IMR-90 (cell line): ENCODE measurements around the gene ARHGAP10. TPM values are rescaled to one million over a fixed set of nuclear protein-coding genes. Genes with fewer than 3 reads are reported as not detected.

Source experiments
- ATAC-seq: fragments of 200-7000 bp; cut with Tn5 transposase; 2 replicates; pipeline ENCODE4 v1.9.1; 2020; ENCODE audit warnings: low read depth, mild to moderate bottlenecking, moderate library complexity
- BruUV-seq: library from RNA; stranded (reverse); fragments of 400-500 nt; replicated peaks from 2 replicates; lab custom pipeline; 2021; lab: Mats Ljungman, UMichigan
- CTCF ChIA-PET: fragments of 300-600 bp; formaldehyde crosslinking; extraction: SDS; loops from one replicate; lab custom pipeline; 2021; ENCODE audit warnings: antibody characterized with exemption; lab: Yijun Ruan, JAX
- POLR2A ChIA-PET: fragments of 300-600 bp; sonication (Branson Sonifier 250); formaldehyde crosslinking; loops from one replicate; lab custom pipeline; 2022; ENCODE audit warnings: antibody characterized with exemption; ENCODE audit not compliant: unreplicated experiment; lab: Charles Lee
- DNase-seq: peaks from one replicate; pipeline ENCODE4 v3.0.0; 2013
- H2AFZ ChIP-seq: replicated peaks from 2 replicates; pipeline ENCODE3; 2013; ENCODE audit warnings: low read length, mild to moderate bottlenecking; ENCODE audit not compliant: poor library complexity
- H2AK5ac ChIP-seq: 2 replicates; pipeline ENCODE4 v1.6.1; 2013; ENCODE audit warnings: low read depth, low read length, inconsistent platforms
- H2AK9ac ChIP-seq: replicated peaks from 2 replicates; pipeline ENCODE3; 2013; ENCODE audit warnings: mild to moderate bottlenecking, low read depth, low read length, moderate library complexity; ENCODE audit not compliant: poor library complexity
- H2BK120ac ChIP-seq: 2 replicates; pipeline ENCODE4 v1.6.1; 2013; ENCODE audit warnings: low read depth, low read length, inconsistent platforms
- H2BK15ac ChIP-seq: 3 replicates; pipeline ENCODE4 v1.6.1; 2013; ENCODE audit warnings: low read depth, low read length, inconsistent platforms
- H2BK20ac ChIP-seq: 2 replicates; pipeline ENCODE4 v1.6.1; 2013; ENCODE audit warnings: low read depth, mild to moderate bottlenecking, inconsistent platforms, low read length, moderate library complexity
- H2BK5ac ChIP-seq: 2 replicates; pipeline ENCODE4 v1.6.1; 2013; ENCODE audit warnings: mild to moderate bottlenecking, low read depth, low read length, inconsistent platforms; ENCODE audit not compliant: poor library complexity, severe bottlenecking
- H3K14ac ChIP-seq: replicated peaks from 2 replicates; pipeline ENCODE4 v1.6.1; 2013; ENCODE audit warnings: low read depth, low read length, inconsistent platforms
- H3K18ac ChIP-seq: 2 replicates; pipeline ENCODE4 v1.6.1; 2013; ENCODE audit warnings: low read depth, low read length, control low read depth
- H3K23ac ChIP-seq: 2 replicates; pipeline ENCODE4 v1.6.1; 2013; ENCODE audit warnings: low read depth, low read length, inconsistent platforms
- H3K27ac ChIP-seq: 2 replicates; pipeline ENCODE4 v1.5.1; 2013; ENCODE audit warnings: mild to moderate bottlenecking, control low read depth, low read length; ENCODE audit not compliant: insufficient read depth
- H3K27me3 ChIP-seq: 2 replicates; pipeline ENCODE4 v1.6.1; 2013; ENCODE audit warnings: low read length; ENCODE audit not compliant: control insufficient read depth, insufficient read depth
- H3K36me3 ChIP-seq: 2 replicates; pipeline ENCODE4 v1.6.1; 2013; ENCODE audit warnings: low read length, mixed read lengths; ENCODE audit not compliant: control insufficient read depth, insufficient read depth
- H3K4ac ChIP-seq: 2 replicates; pipeline ENCODE4 v1.6.1; 2013; ENCODE audit warnings: low read depth, low read length, inconsistent platforms
- H3K4me1 ChIP-seq: 2 replicates; pipeline ENCODE4 v1.6.1; 2013; ENCODE audit warnings: low read length, mixed read lengths; ENCODE audit not compliant: control insufficient read depth, insufficient read depth
- H3K4me2 ChIP-seq: 2 replicates; pipeline ENCODE4 v1.6.1; 2013; ENCODE audit warnings: low read depth, mild to moderate bottlenecking, control low read depth, low read length, moderate library complexity
- H3K4me3 ChIP-seq: 2 replicates; pipeline ENCODE4 v1.5.1; 2013; ENCODE audit warnings: low read depth, mild to moderate bottlenecking, control low read depth, low read length, moderate library complexity; ENCODE audit not compliant: insufficient read depth
- H3K56ac ChIP-seq: 2 replicates; pipeline ENCODE4 v1.6.1; 2013; ENCODE audit warnings: low read length, inconsistent platforms; ENCODE audit not compliant: insufficient read depth; ENCODE audit errors: extremely low read depth
- H3K79me1 ChIP-seq, 2 experiments: 2 replicates each; pipeline ENCODE4 v1.6.1; 2013; ENCODE audit warnings: low read length in 2 of 2, inconsistent platforms in 1 of 2, low read depth in 1 of 2
- H3K9ac ChIP-seq: 2 replicates; pipeline ENCODE4 v1.6.1; 2013; ENCODE audit warnings: low read depth, low read length, control low read depth
- H3K9me1 ChIP-seq: 2 replicates; pipeline ENCODE4 v1.6.1; 2013; ENCODE audit warnings: low read length, inconsistent platforms; ENCODE audit not compliant: insufficient read depth
- H3K9me3 ChIP-seq: 2 replicates; pipeline ENCODE4 v1.6.1; 2013; ENCODE audit warnings: low read length; ENCODE audit not compliant: control insufficient read depth, insufficient read depth
- H4K20me1 ChIP-seq: 2 replicates; pipeline ENCODE4 v1.6.1; 2013; ENCODE audit warnings: low read length, inconsistent platforms; ENCODE audit not compliant: insufficient read depth
- H4K5ac ChIP-seq: 2 replicates; pipeline ENCODE4 v1.6.1; 2013; ENCODE audit warnings: mild to moderate bottlenecking, low read depth, low read length, control low read depth
- H4K8ac ChIP-seq, 2 experiments: 2 replicates each; pipeline ENCODE4 v1.6.1; 2013; ENCODE audit warnings: low read depth in 2 of 2, low read length in 2 of 2, control low read depth in 1 of 2, inconsistent platforms in 1 of 2
- H4K91ac ChIP-seq: 2 replicates; pipeline ENCODE4 v1.6.1; 2013; ENCODE audit warnings: low read depth, low read length, inconsistent platforms; ENCODE audit not compliant: insufficient read depth
- BHLHE40 ChIP-seq: fragments of 150-350 bp; IDR thresholded peaks from 2 replicates; pipeline ENCODE4 v1.6.1; 2016; ENCODE audit warnings: mild to moderate bottlenecking, low read depth, low read length
- CEBPB ChIP-seq: IDR thresholded peaks from 2 replicates; pipeline ENCODE4 v1.6.1; 2012; ENCODE audit warnings: low read depth, low read length, improper control_type of control experiment
- CHD1 ChIP-seq: IDR thresholded peaks from 2 replicates; pipeline ENCODE4 v1.6.1; 2012; ENCODE audit warnings: low read depth, low read length, improper control_type of control experiment
- FOS ChIP-seq: fragments of 150-350 bp; IDR thresholded peaks from 2 replicates; pipeline ENCODE4 v1.6.1; 2016; ENCODE audit warnings: low read depth, low read length
- MAFK ChIP-seq: IDR thresholded peaks from 2 replicates; pipeline ENCODE4 v1.6.1; 2012; ENCODE audit warnings: low read depth, low read length, improper control_type of control experiment
- MAZ ChIP-seq: IDR thresholded peaks from 2 replicates; pipeline ENCODE4 v1.6.1; 2012; ENCODE audit warnings: low read depth, mild to moderate bottlenecking, low read length, improper control_type of control experiment, moderate library complexity, borderline replicate concordance
- MXI1 ChIP-seq: IDR thresholded peaks from 2 replicates; pipeline ENCODE4 v1.6.1; 2012; ENCODE audit warnings: low read depth, mild to moderate bottlenecking, low read length, moderate library complexity, borderline replicate concordance
- NFE2L2 ChIP-seq: fragments of 150-350 bp; IDR thresholded peaks from 2 replicates; pipeline ENCODE4 v1.6.1; 2016; ENCODE audit warnings: low read depth, mild to moderate bottlenecking, low read length
- POLR2A ChIP-seq: IDR thresholded peaks from 2 replicates; pipeline ENCODE4 v1.6.1; 2012; ENCODE audit warnings: mild to moderate bottlenecking, low read depth, low read length
- RAD21 ChIP-seq: IDR thresholded peaks from 2 replicates; pipeline ENCODE4 v1.6.1; 2012; ENCODE audit warnings: low read length, improper control_type of control experiment
- RCOR1 ChIP-seq: IDR thresholded peaks from 2 replicates; pipeline ENCODE4 v1.6.1; 2012; ENCODE audit warnings: mild to moderate bottlenecking, low read length, improper control_type of control experiment; ENCODE audit not compliant: insufficient replicate concordance
- RFX5 ChIP-seq: IDR thresholded peaks from 2 replicates; pipeline ENCODE4 v1.8.0; 2012; ENCODE audit warnings: low read depth, mild to moderate bottlenecking, low read length, moderate library complexity
- SMC3 ChIP-seq: fragments of 150-350 bp; IDR thresholded peaks from 2 replicates; pipeline ENCODE4 v1.6.1; 2016; ENCODE audit warnings: low read depth, mild to moderate bottlenecking, antibody characterized with exemption, low read length, moderate library complexity
- WGBS, 2 experiments: methylation state at CpG; one replicate each; pipeline versions ENCODE4 v1.1.5 to v1.1.7; 2013; ENCODE audit warnings: missing lambda C conversion rate in 2 of 2; ENCODE audit not compliant: insufficient read length in 1 of 2; ENCODE audit errors: extremely low coverage in 2 of 2; 5-methylcytosine and 5-hydroxymethylcytosine counted together
- dilution Hi-C: fragments of 300-500 bp; cut with HindIII; formaldehyde crosslinking; loops from one replicate; pipeline ENCODE4 v1.14.3; 2018; ENCODE audit warnings: low sequenced_read_pairs; ENCODE audit not compliant: unreplicated experiment
- in situ Hi-C: fragments of 300-500 bp; cut with MboI; formaldehyde crosslinking; loops from 3 replicates; pipeline ENCODE4 v1.14.3; 2019; ENCODE audit warnings: low sequenced_read_pairs, inconsistent platforms, mixed read lengths
- intact Hi-C: fragments of 100-400 bp; cut with micrococcal nuclease; formaldehyde crosslinking; loops from 2 replicates; pipeline ENCODE4 v1.10.0; 2022
- polyA plus RNA-seq, 3 experiments: library from polyadenylated mRNA; depleted of rRNA; stranded (reverse); fragments of >200 nt; gene quantifications; 2 replicates each; pipeline ENCODE4 v1.2.3, GENCODE V29; 2012; ENCODE audit warnings: low replicate concordance in 1 of 3
- total RNA-seq: library from RNA; depleted of rRNA; stranded (reverse); fragments of >200 nt; gene quantifications from 2 replicates; pipeline ENCODE4 v1.2.3, GENCODE V29; 2012
- TF ChIP-seq, protein P1 (sequence below): fragments of 150-350 bp; IDR thresholded peaks from 2 replicates; pipeline ENCODE4 v1.6.1; 2017; ENCODE audit warnings: mild to moderate bottlenecking, antibody characterized with exemption, low read length, low read depth
- TF ChIP-seq, protein P2 (sequence below): conservative IDR thresholded peaks from 2 replicates; pipeline ENCODE4 v1.5.1; 2012; ENCODE audit warnings: mild to moderate bottlenecking, low read depth, low read length, improper control_type of control experiment
- TF ChIP-seq, protein P3 (sequence below): fragments of 150-350 bp; IDR thresholded peaks from 2 replicates; pipeline ENCODE4 v1.6.1; 2016; ENCODE audit warnings: low read depth, mild to moderate bottlenecking, low read length, moderate library complexity, borderline replicate concordance

Gene ARHGAP10
- total and polyA plus RNA-seq, 2 of the 4 experiments (the other 2 are of a cell fraction): 27.1 to 29.4 TPM

DNA sequence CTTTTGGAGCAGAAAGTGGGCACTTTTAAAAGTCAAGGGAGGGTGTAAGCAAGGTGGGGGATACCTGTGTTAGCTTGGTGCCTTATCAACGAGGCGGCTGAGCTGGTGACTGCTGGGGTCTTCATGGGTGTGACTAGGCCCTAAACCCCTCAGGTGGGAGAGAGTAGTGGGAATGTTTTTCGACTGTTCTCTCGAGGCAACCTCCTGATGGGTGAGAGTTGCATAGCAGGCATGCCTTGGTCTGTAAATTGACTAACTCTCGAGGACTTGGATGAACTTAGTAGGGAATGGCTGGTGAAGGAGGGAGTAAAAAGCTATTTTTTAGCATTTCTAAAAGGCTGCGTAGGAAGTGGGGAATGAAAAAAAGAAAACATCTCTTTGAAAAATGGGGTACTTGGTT is 80.0 kb downstream of the ARHGAP10 start:
- Histone ChIP-seq H3K14ac (no peak overlapping the region), H2AK9ac (no peak overlapping the region), H3K9ac (no peak overlapping the region), H3K4me2 (no peak overlapping the region), H3K18ac (no peak overlapping the region), H3K4ac (no peak overlapping the region), H2AFZ (no peak overlapping the region), H3K36me3 (no peaks in the 10 kb centered on the region; the same call in 1 of the 2 replicates), H3K4me1 (peaks cover 7% of the 10 kb centered on the region), H2AK5ac (no peak overlapping the region), H3K9me1 (peaks cover 23% of the 10 kb centered on the region), H4K8ac (no peak overlapping the region), H2BK5ac (no peak overlapping the region), H4K20me1 (peaks cover 50% of the 10 kb centered on the region), H3K27me3 (no peaks in the 10 kb centered on the region), H2BK15ac (no peak overlapping the region), H3K23ac (no peak overlapping the region), H2BK120ac (no peak overlapping the region), H3K79me1 (peaks cover 65 to 88% of the 10 kb centered on the region in 2 experiments), H2BK20ac (no peak overlapping the region), H3K9me3 (no peaks in the 10 kb centered on the region), H3K4me3 (no peak overlapping the region), H3K27ac (no peak overlapping the region), H4K5ac (no peak overlapping the region), H4K91ac (no peak overlapping the region), H3K56ac (no peak overlapping the region)
- no TSS peak for BruUV-seq
- no peak for ATAC-seq
- dilution Hi-C loops: no loop called here
- DNase-seq: no peak
- CTCF ChIA-PET: interaction anchor here (0.7 kb wide), 1 partner anchor 74 kb away, joined by 3 read pairs; no protein-coding TSS in a partner anchor
- in situ Hi-C loops: no loop called here
- intact Hi-C loops: no loop called here
- WGBS, 2 experiments: 84% methylated on average over 3 of the region's 6 CpGs; no CpG with 5 or more reads in 1 of the 2 experiments
- TF ChIP-seq POLR2A (no peak), CHD1 (no peak), MXI1 (no peak), MAZ (no peak), RCOR1 (no peak), CEBPB (no peak), MAFK (no peak), RAD21 (no peak), BHLHE40 (no peak), SMC3 (no peak), NFE2L2 (no peak), FOS (no peak), RFX5 (no peak)
- TF ChIP-seq, protein P1, sequence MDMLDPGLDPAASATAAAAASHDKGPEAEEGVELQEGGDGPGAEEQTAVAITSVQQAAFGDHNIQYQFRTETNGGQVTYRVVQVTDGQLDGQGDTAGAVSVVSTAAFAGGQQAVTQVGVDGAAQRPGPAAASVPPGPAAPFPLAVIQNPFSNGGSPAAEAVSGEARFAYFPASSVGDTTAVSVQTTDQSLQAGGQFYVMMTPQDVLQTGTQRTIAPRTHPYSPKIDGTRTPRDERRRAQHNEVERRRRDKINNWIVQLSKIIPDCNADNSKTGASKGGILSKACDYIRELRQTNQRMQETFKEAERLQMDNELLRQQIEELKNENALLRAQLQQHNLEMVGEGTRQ: no peak
- TF ChIP-seq, protein P2, sequence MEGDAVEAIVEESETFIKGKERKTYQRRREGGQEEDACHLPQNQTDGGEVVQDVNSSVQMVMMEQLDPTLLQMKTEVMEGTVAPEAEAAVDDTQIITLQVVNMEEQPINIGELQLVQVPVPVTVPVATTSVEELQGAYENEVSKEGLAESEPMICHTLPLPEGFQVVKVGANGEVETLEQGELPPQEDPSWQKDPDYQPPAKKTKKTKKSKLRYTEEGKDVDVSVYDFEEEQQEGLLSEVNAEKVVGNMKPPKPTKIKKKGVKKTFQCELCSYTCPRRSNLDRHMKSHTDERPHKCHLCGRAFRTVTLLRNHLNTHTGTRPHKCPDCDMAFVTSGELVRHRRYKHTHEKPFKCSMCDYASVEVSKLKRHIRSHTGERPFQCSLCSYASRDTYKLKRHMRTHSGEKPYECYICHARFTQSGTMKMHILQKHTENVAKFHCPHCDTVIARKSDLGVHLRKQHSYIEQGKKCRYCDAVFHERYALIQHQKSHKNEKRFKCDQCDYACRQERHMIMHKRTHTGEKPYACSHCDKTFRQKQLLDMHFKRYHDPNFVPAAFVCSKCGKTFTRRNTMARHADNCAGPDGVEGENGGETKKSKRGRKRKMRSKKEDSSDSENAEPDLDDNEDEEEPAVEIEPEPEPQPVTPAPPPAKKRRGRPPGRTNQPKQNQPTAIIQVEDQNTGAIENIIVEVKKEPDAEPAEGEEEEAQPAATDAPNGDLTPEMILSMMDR: no peak
- TF ChIP-seq, protein P3, sequence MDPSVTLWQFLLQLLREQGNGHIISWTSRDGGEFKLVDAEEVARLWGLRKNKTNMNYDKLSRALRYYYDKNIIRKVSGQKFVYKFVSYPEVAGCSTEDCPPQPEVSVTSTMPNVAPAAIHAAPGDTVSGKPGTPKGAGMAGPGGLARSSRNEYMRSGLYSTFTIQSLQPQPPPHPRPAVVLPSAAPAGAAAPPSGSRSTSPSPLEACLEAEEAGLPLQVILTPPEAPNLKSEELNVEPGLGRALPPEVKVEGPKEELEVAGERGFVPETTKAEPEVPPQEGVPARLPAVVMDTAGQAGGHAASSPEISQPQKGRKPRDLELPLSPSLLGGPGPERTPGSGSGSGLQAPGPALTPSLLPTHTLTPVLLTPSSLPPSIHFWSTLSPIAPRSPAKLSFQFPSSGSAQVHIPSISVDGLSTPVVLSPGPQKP: no peak
- POLR2A ChIA-PET: no interaction called here
